ENCODE results near the gene DIAPH3.

The DIAPH3 gene

GRCh38 chr13:59734393-59734792 lies 429.3 kb downstream of the DIAPH3 start:
- in situ Hi-C loops (cut with MboI; ENCODE audit: low sequenced_read_pairs): no loop called here

DNA sequence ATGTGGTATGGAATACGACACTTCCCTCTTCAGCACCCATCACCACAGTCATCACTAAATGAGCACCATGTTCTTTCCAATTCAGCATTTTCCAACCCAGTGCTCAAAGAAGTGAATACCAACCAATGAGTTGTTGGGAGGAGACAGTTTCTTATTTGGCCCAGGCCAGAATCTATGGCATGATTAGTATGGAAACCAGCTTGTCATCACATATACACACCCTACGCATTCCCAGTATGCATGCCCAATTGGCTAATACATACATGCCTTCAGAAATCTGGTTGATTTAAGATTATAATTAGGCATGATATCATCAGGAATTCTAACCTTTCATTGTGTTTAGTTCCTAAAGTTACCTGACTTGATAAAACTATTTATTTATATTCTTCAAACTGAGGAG lies 430.0 kb downstream of the DIAPH3 start:
- in situ Hi-C loops (cut with MboI; ENCODE audit: low sequenced_read_pairs): no loop called here

GRCh38 chr13:59730026-59730425 lies 433.7 kb downstream of the DIAPH3 start:
- in situ Hi-C loops (cut with MboI; ENCODE audit: low sequenced_read_pairs): no loop called here

GRCh38 chr13:59728896-59729545 lies 434.7 kb downstream of the DIAPH3 start:
- in situ Hi-C loops (cut with MboI; ENCODE audit: low sequenced_read_pairs): no loop called here

DNA sequence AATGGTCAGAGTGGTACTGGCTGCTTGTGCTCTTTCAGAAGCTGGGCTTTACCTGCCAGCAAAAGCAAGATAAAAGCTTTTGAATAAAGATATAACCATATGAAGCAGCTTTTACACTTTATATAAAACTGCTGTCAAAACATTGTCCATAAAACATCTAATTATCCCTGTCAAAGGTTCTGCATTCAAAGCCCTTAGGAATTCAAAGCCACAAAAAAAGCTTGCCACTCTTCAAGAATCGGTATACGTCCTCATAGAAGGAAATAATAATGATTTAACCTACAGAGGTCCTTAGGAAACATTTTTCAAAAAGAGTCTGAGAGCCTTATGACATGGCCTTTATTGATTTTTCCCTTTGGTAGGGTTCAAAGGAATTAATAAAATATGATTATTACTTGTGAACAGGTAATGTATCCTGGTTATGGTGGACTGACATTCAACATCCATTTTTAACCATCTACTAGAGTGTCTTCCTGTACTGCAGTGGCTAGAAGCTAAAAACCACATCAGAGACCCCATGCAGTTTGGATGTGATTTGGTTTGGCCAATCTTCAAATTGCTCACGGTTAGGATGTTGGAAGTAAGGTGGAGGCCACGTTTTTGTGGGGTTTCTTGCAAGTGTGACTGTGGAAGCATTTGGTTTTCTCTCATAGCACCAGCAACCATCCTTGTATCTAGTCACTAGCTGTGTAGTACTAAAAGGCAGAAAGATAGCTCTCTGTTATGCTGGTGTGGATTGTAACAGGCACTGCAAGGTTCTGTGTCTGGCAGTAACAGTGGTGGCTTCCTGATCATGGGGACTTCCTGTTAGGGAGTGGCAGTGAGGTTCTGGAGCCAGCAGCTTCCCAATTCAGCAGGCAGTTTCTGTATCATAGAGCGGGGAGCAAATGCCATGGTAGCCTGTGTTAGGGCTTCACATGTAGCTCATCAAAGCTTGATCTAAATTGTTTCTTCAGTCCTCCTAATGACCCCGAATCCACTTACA lies 441.5 kb downstream of the DIAPH3 start:
- in situ Hi-C loops (cut with MboI; ENCODE audit: low sequenced_read_pairs): no loop called here

- in situ Hi-C loops (cut with MboI; ENCODE audit: low sequenced_read_pairs): no loop called here
Measured at GRCh38 chr13:59715611-59716010, 448.1 kb downstream of the DIAPH3 start.

GRCh38 chr13:59710996-59711701 lies 452.6 kb downstream of the DIAPH3 start:
- in situ Hi-C loops (cut with MboI; ENCODE audit: low sequenced_read_pairs): no loop called here

DNA sequence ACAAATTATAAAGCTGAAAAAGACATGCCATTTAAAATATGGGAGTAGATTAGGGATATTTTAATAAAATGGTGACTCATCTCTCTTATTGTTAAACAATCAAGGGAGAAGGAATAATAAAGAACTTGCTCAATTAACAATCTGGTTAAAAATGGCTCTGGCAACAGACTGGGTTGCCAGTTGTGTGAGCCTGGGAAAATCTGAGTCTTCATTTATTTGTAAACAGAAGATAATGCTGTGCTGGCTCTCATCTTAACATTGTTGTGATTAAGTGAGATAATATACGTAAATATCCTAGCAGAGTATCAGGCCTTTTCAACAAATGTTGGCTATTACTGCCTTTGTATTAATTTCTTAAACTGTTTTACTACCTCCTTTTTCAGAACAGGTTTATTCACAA lies 453.3 kb downstream of the DIAPH3 start:
- in situ Hi-C loops (cut with MboI; ENCODE audit: low sequenced_read_pairs): no loop called here

DNA sequence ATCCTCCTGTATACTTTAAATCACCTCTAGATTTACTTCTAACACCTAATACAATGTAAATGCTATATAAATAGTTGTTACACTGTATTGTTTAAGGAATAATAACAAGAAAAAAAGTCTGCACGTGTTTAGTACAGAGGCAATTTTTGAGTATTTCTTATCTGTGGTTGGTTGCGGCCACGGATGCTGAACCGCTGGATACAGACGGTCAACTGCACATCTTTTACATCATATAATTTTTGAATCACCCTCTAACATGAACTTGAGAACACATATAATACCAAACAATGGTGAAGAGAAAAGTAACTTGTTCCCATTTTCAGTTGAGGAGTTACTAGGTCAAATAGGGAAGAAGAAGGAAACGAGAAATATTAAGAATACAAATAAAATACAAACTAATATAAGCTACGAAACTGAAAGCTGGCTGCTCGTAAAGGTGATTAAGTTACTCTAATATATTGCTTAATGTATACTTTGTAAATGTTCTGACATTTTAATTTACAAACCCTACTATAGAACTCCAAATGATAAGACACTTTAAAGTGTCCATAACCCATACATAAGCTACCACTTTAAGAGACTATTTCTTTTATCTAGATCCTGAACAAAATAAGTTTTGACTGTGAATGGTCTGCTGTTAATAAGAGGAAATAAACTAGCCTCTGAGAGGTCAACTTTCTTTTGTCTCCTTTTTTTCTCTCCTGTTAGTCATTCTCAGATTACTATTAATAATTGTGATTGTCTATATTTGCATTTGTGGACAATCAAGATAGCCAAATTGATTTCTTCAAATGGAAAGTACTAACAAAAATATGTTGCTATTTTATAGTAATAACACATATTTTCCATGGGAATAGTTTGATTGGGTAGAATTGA lies 457.4 kb downstream of the DIAPH3 start:
- in situ Hi-C loops (cut with MboI; ENCODE audit: low sequenced_read_pairs): no loop called here

DNA sequence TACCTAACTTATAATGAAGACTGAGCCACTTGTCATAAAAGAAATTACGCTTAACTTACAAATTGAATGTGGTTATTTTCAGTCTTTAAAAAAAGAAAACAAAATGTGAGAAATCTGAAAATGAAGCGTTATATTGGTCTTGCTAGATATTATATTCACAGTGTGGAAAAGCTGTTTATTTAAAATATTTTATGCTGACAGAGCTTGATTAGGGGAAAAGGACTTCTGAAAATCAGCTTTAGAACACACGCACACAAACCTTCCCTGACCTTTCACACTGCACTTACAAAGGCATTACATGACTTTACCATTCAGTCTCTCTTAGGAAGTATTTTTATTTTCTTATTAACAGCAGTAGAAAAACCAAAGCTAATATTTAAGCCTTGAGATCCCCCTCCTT lies 461.5 kb downstream of the DIAPH3 start:
- in situ Hi-C loops (cut with MboI; ENCODE audit: low sequenced_read_pairs): no loop called here

DNA sequence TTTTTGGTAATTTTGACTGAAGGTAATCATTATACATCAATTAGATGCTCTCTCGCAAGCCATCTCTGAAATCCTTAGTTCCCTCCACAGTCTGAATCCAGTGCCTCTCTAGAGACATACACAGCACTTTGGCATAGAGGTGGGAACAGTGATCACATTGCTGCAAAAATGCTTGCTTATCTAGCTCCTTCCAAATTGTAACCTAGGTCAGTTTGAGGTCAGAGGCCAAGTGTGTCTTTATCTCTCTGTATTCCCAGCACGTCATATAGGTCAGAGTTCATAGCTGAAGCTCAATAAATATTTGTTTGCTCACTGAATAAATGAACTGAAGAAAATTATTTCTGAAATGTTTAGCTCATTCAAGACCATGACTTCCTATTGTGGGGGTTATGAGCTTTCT lies 462.5 kb downstream of the DIAPH3 start:
- in situ Hi-C loops (cut with MboI; ENCODE audit: low sequenced_read_pairs): no loop called here

DNA sequence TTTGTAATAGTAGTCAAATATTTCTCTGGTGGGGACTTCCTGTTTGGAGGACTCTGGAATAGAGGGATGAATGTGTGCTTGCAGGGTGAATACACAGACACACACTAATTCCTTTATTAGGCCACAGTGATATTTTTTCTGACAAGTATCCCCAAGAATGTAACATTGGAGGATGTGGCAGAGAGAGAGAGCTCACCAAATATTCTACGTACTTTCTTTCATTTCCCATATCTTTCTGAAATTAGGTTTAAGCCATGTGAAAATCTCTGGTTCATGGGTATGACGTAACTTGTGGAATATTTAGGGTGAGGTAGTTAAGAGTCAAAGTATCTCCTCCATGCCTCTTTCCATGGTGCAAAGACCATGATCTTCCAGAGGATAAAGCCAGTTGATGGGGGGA lies 463.4 kb downstream of the DIAPH3 start:
- in situ Hi-C loops (cut with MboI; ENCODE audit: low sequenced_read_pairs): no loop called here

- in situ Hi-C loops (cut with MboI; ENCODE audit: low sequenced_read_pairs): no loop called here
Measured at GRCh38 chr13:59696271-59696670, 467.5 kb downstream of the DIAPH3 start.

DNA sequence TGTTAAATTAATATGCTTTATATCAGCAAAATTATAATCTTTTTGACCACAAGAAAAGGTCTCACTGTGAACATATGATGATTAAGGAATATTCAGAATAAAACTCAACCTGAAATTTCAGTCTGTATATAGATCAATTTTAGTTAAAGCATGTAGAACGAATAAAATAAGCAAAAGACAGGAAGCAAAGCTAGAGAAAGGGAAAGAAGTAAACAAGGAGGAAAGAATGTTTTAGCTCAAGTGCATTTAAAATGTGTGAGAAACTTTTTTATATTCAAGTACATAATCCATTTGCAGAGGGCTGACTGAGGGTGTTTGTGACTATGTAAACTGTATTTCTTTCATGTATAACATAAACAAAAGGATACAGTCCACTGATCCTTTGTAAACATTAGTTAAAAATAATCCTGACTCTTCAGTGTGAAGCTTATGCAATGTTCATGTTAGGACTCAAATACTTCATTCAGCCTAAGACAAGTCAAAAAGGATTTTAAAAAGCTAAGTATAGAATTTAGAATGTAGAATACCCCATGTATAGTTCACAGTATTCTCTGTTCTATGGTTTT lies 472.1 kb downstream of the DIAPH3 start:
- in situ Hi-C loops (cut with MboI; ENCODE audit: low sequenced_read_pairs): no loop called here

DNA sequence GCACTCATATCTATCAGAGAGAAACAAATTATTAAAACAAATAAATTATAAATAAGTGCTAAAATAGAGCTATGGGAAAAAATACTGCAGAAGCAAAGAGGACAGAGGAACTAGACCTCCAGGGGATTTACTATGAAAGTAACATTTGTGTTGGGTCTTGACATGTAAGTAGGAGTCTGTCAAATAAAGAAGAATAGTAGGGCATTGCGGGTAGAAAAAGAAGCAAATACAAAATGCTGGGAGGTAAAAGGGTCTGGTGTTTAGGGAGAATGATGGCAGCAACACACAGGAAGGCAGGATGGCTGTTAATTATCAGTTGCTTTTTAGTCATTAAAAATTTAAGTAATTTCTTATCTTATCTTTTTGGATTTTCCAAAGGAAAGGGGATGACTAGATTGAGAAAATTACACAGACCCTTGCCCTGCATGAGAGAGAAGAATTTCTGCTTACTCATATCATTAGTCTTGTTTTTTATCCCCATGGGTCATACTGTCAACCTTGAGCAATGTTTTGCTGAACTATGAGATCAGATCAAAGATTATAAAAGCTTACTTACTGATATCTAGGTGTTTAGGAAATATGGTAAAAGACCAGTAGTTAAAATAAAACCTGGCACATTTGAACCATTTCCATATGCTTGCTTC lies 472.7 kb downstream of the DIAPH3 start:
- in situ Hi-C loops (cut with MboI; ENCODE audit: low sequenced_read_pairs): no loop called here

DNA sequence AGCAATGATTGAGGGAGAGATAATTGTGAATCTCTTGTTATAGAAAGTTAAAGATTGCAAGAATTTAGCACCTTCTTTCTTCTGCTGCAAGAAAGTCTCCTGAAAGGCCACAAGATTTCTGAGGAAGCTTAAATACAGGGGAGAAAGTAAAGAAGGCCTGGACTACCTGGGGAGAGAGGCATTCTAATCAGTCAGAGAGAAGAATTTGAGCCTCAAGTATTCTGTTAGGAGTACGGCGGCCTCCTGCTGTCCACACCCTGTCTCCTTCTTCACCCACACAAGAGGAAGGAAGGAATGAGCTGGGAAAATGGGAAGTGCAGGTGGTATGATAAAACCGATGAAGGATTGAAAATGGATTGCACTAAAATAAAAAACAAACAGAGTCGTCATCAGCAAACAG lies 474.7 kb downstream of the DIAPH3 start:
- in situ Hi-C loops (cut with MboI; ENCODE audit: low sequenced_read_pairs): no loop called here

GRCh38 chr13:59686798-59687394 lies 476.8 kb downstream of the DIAPH3 start:
- in situ Hi-C loops (cut with MboI; ENCODE audit: low sequenced_read_pairs): no loop called here

GRCh38 chr13:59684105-59684504 lies 479.6 kb downstream of the DIAPH3 start:
- in situ Hi-C loops (cut with MboI; ENCODE audit: low sequenced_read_pairs): no loop called here

DNA sequence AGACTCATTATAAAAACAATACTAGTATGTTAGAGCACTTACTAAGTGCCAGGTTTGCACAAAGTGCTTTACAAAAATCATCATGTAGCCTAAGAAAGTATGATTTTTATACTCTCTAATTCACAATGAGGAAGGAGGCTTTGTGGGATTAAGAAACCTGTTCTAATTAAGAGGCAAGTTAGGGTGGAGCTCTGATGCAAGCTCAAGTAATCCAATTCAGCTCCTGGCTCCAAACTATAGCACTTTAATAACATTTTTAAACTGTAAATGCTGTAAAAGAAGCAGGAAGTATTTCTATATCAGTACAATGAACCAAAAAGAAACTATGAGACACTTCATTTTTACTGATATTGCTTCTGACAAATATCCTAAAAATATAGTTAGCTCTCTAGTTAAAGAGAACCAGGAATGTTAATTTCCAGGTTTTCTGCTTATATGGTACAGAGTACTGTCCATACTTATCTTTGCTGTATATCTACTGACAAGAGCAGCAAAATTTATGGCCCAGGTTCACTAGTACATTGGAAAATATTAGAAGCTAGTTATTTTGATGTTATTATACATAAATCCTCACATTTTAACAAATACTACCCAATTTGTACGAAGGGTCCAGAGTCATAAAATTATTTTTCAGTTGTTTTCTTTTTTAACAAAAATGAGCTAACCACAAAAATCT lies 482.0 kb downstream of the DIAPH3 start:
- in situ Hi-C loops (cut with MboI; ENCODE audit: low sequenced_read_pairs): no loop called here

Measured in hTERT RPE-1 (cell line).